Transverse colon (tissue), 3 donors: Measurements from ENCODE around the gene BRME1.

Experiments used
- CTCF ChIP-seq, 5 experiments: fragments of 200-600 bp in 3 of 5; fragments of 450-650 bp in 2 of 5; sonication (generic) in 3 of 5; IDR thresholded peaks; 1 replicate in 2 of 5; 2 replicates in 3 of 5; pipeline ENCODE4 v1.5.1; 2016 to 2017; ENCODE audit warnings: antibody characterized with exemption in 5 of 5, inconsistent platforms in 3 of 5, mild to moderate bottlenecking in 2 of 5, moderate library complexity in 1 of 5
- EP300 ChIP-seq: sonication (generic); formaldehyde crosslinking; IDR thresholded peaks from one replicate; pipeline ENCODE4 v1.6.1; 2017; ENCODE audit warnings: antibody characterized with exemption, low read depth
- POLR2A ChIP-seq: fragments of 450-650 bp; IDR thresholded peaks from one replicate; pipeline ENCODE4 v1.6.1; 2016; ENCODE audit warnings: antibody characterized with exemption, mild to moderate bottlenecking, moderate library complexity

- TF ChIP-seq CTCF (IDR thresholded peaks at IDR 0.05) (no peak), EP300 (no peak), POLR2A (no peak)
Observed at GRCh38 chr19:13899393-13899792, 6.5 kb downstream of the BRME1 start.
